OCI-LY3 (cell line): Measurements from ENCODE around the gene KRTAP6-2.

Source experiments
- H2AFZ ChIP-seq: fragments of 200-600, 300-600 bp; shearing (Covaris generic); 2 replicates; pipeline ENCODE4 v1.6.0; 2014; ENCODE audit warnings: antibody characterized with exemption, low read depth, low read length
- H3K27ac ChIP-seq: fragments of 200-600, 300-600 bp; sonication (generic); 2 replicates; pipeline ENCODE4 v1.5.1; 2014; ENCODE audit warnings: mild to moderate bottlenecking, low read length, moderate library complexity, mixed read lengths
- H3K27me3 ChIP-seq: fragments of 200-600, 300-600 bp; sonication (generic); 2 replicates; pipeline ENCODE4 v1.6.1; 2014; ENCODE audit warnings: low read depth, low read length, mixed read lengths
- H3K36me3 ChIP-seq: fragments of 200-600, 300-600 bp; sonication (generic); replicated peaks from 2 replicates; pipeline ENCODE3; 2014; ENCODE audit warnings: low read depth, low read length, mixed read lengths
- H3K4me1 ChIP-seq: fragments of 300-600, 200-600 bp; sonication (generic); 2 replicates; pipeline ENCODE4 v1.6.1; 2014; ENCODE audit warnings: low read length, mixed read lengths
- H3K4me2 ChIP-seq: fragments of 200-600, 300-600 bp; sonication (generic); 2 replicates; pipeline ENCODE4 v1.6.1; 2014; ENCODE audit warnings: low read length, mixed read lengths
- H3K4me3 ChIP-seq: fragments of 300-600, 200-600 bp; sonication (generic); 2 replicates; pipeline ENCODE4 v1.5.1; 2014; ENCODE audit warnings: antibody characterized with exemption, mild to moderate bottlenecking, low read length, moderate library complexity
- H3K79me2 ChIP-seq: fragments of 300-600, 200-600 bp; shearing (Covaris generic); 2 replicates; pipeline ENCODE4 v1.6.1; 2014; ENCODE audit warnings: mild to moderate bottlenecking, low read length, mixed read lengths
- H3K9ac ChIP-seq: fragments of 300-600, 200-600 bp; shearing (Covaris generic); 2 replicates; pipeline ENCODE4 v1.6.0; 2014; ENCODE audit warnings: mild to moderate bottlenecking, low read length, moderate library complexity
- H3K9me3 ChIP-seq: fragments of 200-600, 300-600 bp; shearing (Covaris generic); 2 replicates; pipeline ENCODE4 v1.6.1; 2014; ENCODE audit warnings: low read length, mixed read lengths; ENCODE audit not compliant: insufficient read depth
- H4K20me1 ChIP-seq: fragments of 200-600, 300-600 bp; sonication (generic); 2 replicates; pipeline ENCODE4 v1.6.1; 2016; ENCODE audit warnings: low read length, mixed read lengths; ENCODE audit not compliant: insufficient read depth
- EZH2phosphoT487 ChIP-seq: fragments of 200-600 bp; shearing (Covaris generic); IDR thresholded peaks from 2 replicates; pipeline ENCODE4 v1.6.1; 2018; ENCODE audit warnings: antibody characterized with exemption, mixed run types, low read depth
- TF ChIP-seq, protein P1 (sequence below): fragments of 200-600, 300-600 bp; sonication (generic); IDR thresholded peaks from 2 replicates; pipeline ENCODE4 v1.5.1; 2014; ENCODE audit warnings: antibody characterized with exemption, low read length, low read depth

Gene KRTAP6-2

DNA sequence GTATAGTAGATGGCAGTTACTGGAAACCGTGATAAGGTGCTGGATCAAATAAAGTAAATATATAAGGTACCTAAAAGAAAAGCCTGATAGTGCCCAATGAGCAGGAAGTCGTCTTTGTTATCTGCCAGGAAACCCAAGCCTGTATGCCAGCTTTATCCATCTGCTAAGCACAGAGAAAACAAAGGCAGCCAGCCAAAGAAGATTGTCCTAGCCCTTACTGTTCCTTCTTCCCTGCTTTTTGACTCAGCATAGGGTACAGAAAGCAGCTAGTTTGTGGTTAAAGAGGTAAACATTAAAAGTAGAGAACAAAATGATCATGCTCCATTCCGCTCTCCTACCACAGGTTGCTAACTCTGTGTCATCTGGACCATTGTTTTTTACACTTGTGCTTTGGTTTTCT lies 18.6 kb downstream of the KRTAP6-2 start:
- Histone ChIP-seq H3K9ac (no peak overlapping the region), H3K36me3 (no peaks in the 10 kb centered on the region), H3K27ac (no peak overlapping the region), H2AFZ (no peak overlapping the region), H3K9me3 (no peaks in the 10 kb centered on the region), H3K27me3 (no peaks in the 10 kb centered on the region), H3K4me2 (no peak overlapping the region), H3K4me3 (no peak overlapping the region), H4K20me1 (no peaks in the 10 kb centered on the region), H3K4me1 (no peaks in the 10 kb centered on the region), H3K79me2 (no peaks in the 10 kb centered on the region)
- TF ChIP-seq, protein P1, sequence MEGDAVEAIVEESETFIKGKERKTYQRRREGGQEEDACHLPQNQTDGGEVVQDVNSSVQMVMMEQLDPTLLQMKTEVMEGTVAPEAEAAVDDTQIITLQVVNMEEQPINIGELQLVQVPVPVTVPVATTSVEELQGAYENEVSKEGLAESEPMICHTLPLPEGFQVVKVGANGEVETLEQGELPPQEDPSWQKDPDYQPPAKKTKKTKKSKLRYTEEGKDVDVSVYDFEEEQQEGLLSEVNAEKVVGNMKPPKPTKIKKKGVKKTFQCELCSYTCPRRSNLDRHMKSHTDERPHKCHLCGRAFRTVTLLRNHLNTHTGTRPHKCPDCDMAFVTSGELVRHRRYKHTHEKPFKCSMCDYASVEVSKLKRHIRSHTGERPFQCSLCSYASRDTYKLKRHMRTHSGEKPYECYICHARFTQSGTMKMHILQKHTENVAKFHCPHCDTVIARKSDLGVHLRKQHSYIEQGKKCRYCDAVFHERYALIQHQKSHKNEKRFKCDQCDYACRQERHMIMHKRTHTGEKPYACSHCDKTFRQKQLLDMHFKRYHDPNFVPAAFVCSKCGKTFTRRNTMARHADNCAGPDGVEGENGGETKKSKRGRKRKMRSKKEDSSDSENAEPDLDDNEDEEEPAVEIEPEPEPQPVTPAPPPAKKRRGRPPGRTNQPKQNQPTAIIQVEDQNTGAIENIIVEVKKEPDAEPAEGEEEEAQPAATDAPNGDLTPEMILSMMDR, result no peak
- no peak for TF ChIP-seq EZH2phosphoT487

DNA sequence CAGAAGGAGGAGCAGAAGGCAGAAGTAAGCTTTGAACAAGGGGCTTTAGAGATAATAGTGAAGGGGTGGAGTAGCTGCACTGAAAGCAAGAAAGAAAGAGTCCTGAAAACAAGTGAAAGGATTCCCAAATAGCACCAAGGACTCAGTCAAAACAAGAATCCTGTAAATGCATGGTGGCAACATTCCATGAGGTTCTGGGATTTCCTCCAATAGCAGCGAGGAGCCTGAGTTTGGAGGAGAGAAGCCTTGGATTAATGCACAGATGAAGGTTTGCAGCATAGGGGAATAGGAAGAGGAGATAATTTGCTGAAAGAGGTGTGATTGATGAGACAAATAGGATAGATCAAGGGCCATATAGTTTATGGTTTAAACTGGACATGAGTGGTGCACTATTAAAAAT lies 19.4 kb downstream of the KRTAP6-2 start:
- H3K36me3 ChIP-seq, result no peaks in the 10 kb centered on the region
- no peak overlapping the region for H2AFZ ChIP-seq
- H3K27ac ChIP-seq, result no peak overlapping the region
- TF ChIP-seq EZH2phosphoT487, result no peak
- TF ChIP-seq, protein P1, result no peak
- H3K4me1 ChIP-seq, result no peaks in the 10 kb centered on the region
- no peaks in the 10 kb centered on the region for H3K79me2 ChIP-seq
- H4K20me1 ChIP-seq, result no peaks in the 10 kb centered on the region
- no peak overlapping the region for H3K4me3 ChIP-seq
- H3K27me3 ChIP-seq, result no peaks in the 10 kb centered on the region
- H3K4me2 ChIP-seq, result no peak overlapping the region
- H3K9ac ChIP-seq, result no peak overlapping the region
- no peaks in the 10 kb centered on the region for H3K9me3 ChIP-seq

DNA sequence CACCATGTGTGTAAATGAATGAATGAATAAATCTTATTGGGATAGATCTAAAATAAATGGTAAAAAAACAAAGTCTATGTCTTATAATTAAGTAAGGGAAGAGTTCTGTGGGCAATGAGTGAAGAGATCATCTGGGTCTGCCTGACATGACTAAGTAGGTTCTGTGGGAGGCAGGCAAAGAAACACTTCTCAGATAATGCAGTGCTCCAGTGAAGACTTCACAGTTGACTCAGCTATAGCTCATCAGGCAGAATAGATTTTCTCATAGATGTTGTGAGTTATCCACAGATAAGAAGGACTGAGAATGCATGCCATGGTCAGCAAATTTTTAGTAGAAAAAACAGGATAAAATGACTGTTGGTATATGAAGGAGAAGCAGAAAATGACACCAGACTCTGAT lies 20.9 kb downstream of the KRTAP6-2 start:
- TF ChIP-seq, protein P1, result no peak
- no peak for TF ChIP-seq EZH2phosphoT487
- no peaks in the 10 kb centered on the region for H3K27me3 ChIP-seq
- no peaks in the 10 kb centered on the region for H4K20me1 ChIP-seq
- no peaks in the 10 kb centered on the region for H3K36me3 ChIP-seq
- no peaks in the 10 kb centered on the region for H3K79me2 ChIP-seq
- no peak overlapping the region for H3K4me2 ChIP-seq
- H3K9me3 ChIP-seq, result no peaks in the 10 kb centered on the region
- H2AFZ ChIP-seq, result no peak overlapping the region
- no peaks in the 10 kb centered on the region for H3K4me1 ChIP-seq
- H3K9ac ChIP-seq, result no peak overlapping the region
- no peak overlapping the region for H3K27ac ChIP-seq
- H3K4me3 ChIP-seq, result no peak overlapping the region

DNA sequence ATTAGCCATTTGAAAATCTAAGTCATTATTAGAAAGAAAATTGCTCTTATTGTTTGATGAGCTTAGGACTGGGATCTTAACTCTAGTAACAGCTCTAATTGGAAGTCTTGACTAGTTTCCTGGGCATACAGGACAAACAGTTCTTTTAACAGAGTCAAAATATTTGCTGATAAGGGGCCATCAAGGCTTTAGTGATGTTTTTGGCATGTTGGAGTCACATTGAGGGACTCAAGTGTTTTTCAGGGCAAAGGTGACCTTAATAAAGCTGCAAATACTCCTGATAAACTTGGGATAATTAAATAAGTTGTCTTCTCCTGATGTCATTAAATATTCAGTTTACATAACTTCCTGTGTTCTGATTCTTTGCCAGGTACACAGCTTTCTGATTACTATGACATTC lies 31.1 kb downstream of the KRTAP6-2 start:
- Histone ChIP-seq H3K4me2 (no peak overlapping the region), H3K9me3 (no peaks in the 10 kb centered on the region), H3K27me3 (no peaks in the 10 kb centered on the region), H3K36me3 (no peaks in the 10 kb centered on the region), H3K27ac (no peak overlapping the region), H3K4me3 (no peak overlapping the region), H2AFZ (no peak overlapping the region), H3K4me1 (no peaks in the 10 kb centered on the region), H3K79me2 (no peaks in the 10 kb centered on the region), H3K9ac (no peak overlapping the region), H4K20me1 (no peaks in the 10 kb centered on the region)
- TF ChIP-seq, protein P1, result no peak
- no peak for TF ChIP-seq EZH2phosphoT487
